Glutamatergic neuron (in vitro differentiated cells): ENCODE results near the gene CENPF. TPM values are rescaled to one million over a fixed set of nuclear protein-coding genes. Genes with fewer than 3 reads are reported as not detected.

ENCODE experiments used
- DNase-seq: peaks from one replicate; pipeline ENCODE4 v3.0.0; 2022
- H3K27ac Mint-ChIP-seq: one replicate; pipeline ENCODE4 v1.8.0; 2020; ENCODE audit warnings: mild to moderate bottlenecking, mixed read lengths, inconsistent platforms; ENCODE audit not compliant: unreplicated experiment
- H3K27me3 Mint-ChIP-seq: one replicate; pipeline ENCODE4 v1.8.0; 2020; ENCODE audit warnings: mild to moderate bottlenecking, moderate library complexity, mixed read lengths, inconsistent platforms; ENCODE audit not compliant: unreplicated experiment
- H3K36me3 Mint-ChIP-seq: one replicate; pipeline ENCODE4 v1.8.0; 2020; ENCODE audit warnings: mild to moderate bottlenecking, mixed read lengths, inconsistent platforms; ENCODE audit not compliant: unreplicated experiment
- H3K4me1 Mint-ChIP-seq: one replicate; pipeline ENCODE4 v1.8.0; 2020; ENCODE audit warnings: mild to moderate bottlenecking, low read depth, mixed read lengths, inconsistent platforms; ENCODE audit not compliant: unreplicated experiment
- H3K4me3 Mint-ChIP-seq: one replicate; pipeline ENCODE4 v1.8.0; 2020; ENCODE audit warnings: mild to moderate bottlenecking, mixed read lengths, inconsistent platforms; ENCODE audit not compliant: unreplicated experiment
- H3K9me3 Mint-ChIP-seq: one replicate; pipeline ENCODE4 v1.8.0; 2020; ENCODE audit warnings: mild to moderate bottlenecking, moderate library complexity, mixed read lengths, inconsistent platforms; ENCODE audit not compliant: unreplicated experiment
- total RNA-seq: library from RNA; stranded (reverse); fragmentation: NEBNext Ultra II Directional; extraction: Animal tissue kit (Norgen Biotek cat#: 25700); gene quantifications from one replicate; pipeline ENCODE4 v1.2.1, GENCODE V29; 2021; ENCODE audit not compliant: unreplicated experiment
- TF ChIP-seq, protein P1 (sequence below): fragments of 200-600 bp; sonication (generic); IDR thresholded peaks from one replicate; pipeline ENCODE4 v1.5.0; 2021; ENCODE audit not compliant: partially characterized antibody, unreplicated experiment

CENPF gene
- total RNA-seq, 1 donor from 2014 or later: 29.3 TPM

DNA sequence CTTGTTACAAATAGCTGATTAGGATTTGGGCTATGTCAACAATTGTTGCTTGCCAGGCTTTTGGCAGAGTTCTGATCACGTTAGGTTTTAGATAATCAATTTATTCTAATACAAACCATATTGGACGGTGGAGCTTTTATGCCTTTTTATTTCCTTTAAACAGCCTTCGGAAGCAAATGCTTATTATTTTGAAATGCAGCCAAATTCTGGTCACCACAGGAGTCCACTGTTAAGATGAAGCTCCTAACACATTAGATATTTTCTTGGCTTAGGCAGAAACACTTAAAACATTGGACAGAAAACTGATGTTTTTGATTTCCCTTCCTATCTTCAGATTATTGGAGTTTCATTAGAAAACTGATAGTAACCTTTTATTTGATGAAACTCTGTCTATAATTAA lies 82.9 kb downstream of the CENPF start:
- Mint-ChIP-seq H3K27me3 (no peaks in the 10 kb centered on the region), H3K9me3 (no peaks in the 10 kb centered on the region), H3K4me3 (no peak overlapping the region), H3K36me3 (no peaks in the 10 kb centered on the region), H3K4me1 (no peaks in the 10 kb centered on the region), H3K27ac (no peak overlapping the region)
- TF ChIP-seq, protein P1, sequence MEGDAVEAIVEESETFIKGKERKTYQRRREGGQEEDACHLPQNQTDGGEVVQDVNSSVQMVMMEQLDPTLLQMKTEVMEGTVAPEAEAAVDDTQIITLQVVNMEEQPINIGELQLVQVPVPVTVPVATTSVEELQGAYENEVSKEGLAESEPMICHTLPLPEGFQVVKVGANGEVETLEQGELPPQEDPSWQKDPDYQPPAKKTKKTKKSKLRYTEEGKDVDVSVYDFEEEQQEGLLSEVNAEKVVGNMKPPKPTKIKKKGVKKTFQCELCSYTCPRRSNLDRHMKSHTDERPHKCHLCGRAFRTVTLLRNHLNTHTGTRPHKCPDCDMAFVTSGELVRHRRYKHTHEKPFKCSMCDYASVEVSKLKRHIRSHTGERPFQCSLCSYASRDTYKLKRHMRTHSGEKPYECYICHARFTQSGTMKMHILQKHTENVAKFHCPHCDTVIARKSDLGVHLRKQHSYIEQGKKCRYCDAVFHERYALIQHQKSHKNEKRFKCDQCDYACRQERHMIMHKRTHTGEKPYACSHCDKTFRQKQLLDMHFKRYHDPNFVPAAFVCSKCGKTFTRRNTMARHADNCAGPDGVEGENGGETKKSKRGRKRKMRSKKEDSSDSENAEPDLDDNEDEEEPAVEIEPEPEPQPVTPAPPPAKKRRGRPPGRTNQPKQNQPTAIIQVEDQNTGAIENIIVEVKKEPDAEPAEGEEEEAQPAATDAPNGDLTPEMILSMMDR: no peak
- no peak for DNase-seq

DNA sequence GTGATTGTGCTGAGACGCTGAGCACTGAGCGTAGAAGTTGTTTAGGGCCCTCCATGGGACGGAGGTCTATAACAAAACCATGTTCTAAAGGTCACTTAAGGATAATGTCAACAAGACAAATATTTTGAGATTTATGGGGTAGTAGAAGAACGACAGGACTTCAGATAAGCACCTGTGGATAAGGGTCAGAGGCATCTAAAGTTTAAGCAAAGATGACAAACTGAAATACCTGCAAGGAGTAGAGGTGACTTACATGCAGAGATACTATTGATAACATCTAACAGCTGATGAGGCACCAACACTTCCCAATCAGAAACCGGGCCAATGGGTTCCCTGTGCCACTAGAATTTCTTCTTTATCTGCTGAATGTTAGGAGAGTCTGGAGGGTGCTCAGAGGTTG lies 83.5 kb downstream of the CENPF start:
- Mint-ChIP-seq H3K4me1 (no peaks in the 10 kb centered on the region), H3K4me3 (no peak overlapping the region), H3K27me3 (peaks cover 2% of the 10 kb centered on the region), H3K36me3 (no peaks in the 10 kb centered on the region), H3K27ac (no peak overlapping the region), H3K9me3 (no peaks in the 10 kb centered on the region)
- TF ChIP-seq, protein P1: no peak
- no peak for DNase-seq

DNA sequence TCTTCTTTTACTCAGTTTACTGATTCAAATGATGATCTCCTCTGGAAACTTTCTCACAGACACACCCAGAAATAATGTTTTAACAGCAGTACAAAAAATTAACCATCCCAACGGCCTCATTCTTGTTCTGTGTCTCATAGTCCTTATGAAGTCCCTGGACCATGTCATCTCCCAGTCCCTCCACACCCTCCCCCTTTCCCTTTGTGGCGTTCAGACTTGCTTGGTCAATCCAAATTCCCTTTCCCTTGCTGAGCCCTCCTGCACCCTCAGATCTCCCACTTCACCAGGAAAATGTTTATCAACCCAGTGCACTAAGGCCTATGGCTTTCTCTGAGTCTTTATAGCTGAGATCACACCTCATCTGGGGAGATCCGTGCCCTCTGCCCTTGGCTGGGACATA lies 85.9 kb downstream of the CENPF start:
- Mint-ChIP-seq H3K27me3 (peaks cover 2% of the 10 kb centered on the region), H3K4me1 (no peaks in the 10 kb centered on the region), H3K9me3 (no peaks in the 10 kb centered on the region), H3K4me3 (no peak overlapping the region), H3K27ac (no peak overlapping the region), H3K36me3 (no peaks in the 10 kb centered on the region)
- no peak for DNase-seq
- TF ChIP-seq, protein P1: no peak

GRCh38 chr1:214694769-214695168 lies 91.8 kb downstream of the CENPF start:
- no peaks in the 10 kb centered on the region for H3K36me3 Mint-ChIP-seq
- H3K4me1 Mint-ChIP-seq: no peaks in the 10 kb centered on the region
- peaks cover 2% of the 10 kb centered on the region for H3K9me3 Mint-ChIP-seq
- TF ChIP-seq, protein P1: no peak
- H3K27ac Mint-ChIP-seq: no peak overlapping the region
- no peak for DNase-seq
- peaks cover 2% of the 10 kb centered on the region for H3K27me3 Mint-ChIP-seq
- no peak overlapping the region for H3K4me3 Mint-ChIP-seq

DNA sequence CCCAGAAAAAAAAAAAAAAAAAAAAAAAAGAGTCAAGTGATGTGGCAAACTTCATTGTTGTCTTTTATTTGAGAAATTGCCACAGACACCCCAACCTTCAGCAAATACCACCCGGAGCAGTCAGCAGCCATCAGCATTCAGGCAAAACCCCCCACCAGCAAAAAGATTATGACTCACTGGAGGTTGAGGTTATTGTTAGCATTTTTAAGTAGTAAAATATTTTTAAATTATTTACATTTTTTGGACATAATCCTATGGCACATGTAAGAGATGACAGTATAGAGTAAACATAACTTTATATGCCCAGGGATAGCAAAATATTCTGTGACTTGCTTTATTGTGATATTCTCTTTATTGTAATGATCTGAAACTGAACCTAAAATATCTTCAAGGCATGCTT lies 95.6 kb downstream of the CENPF start:
- Mint-ChIP-seq H3K9me3 (peaks cover 2% of the 10 kb centered on the region), H3K4me1 (no peaks in the 10 kb centered on the region), H3K4me3 (no peak overlapping the region), H3K27ac (no peak overlapping the region), H3K27me3 (no peaks in the 10 kb centered on the region), H3K36me3 (no peaks in the 10 kb centered on the region)
- no peak for DNase-seq
- TF ChIP-seq, protein P1: no peak
